ENCODE measurements around the gene ATAD3B.
"Not testable (repeated sequence)": the region's sequence is repeated elsewhere in the genome, so short reads cannot be mapped to it uniquely, and the experiment has no call there.

DNA sequence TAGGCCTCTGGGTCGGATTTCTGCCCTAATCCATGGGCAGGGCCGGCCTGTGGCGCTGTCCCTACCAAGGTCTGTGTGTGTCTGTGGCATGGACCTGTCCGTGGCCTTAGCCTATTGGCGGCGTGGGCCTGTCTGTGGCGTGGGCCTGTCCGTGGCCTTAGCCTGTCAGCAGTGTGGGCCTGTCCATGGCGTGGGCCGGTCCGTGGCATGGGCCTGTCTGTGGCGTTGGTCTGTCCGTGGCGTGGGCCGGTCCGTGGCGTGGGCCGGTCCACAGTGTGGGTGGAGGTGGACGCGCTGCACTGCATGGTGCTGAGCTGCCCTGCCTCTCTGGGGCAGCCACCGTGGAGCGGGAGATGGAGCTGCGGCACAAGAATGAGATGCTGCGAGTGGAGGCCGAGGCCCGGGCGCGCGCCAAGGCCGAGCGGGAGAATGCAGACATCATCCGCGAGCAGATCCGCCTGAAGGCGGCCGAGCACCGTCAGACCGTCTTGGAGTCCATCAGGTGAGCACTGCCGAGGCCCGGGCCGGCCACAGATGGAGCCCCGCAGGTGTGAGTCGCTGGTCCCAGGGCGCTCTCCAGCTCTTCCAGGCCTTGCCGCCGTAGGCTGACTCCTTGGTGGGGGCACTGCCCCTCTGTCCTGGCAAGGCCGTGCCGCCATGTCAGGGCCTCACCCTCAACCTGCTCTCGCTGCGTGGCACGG is 48.4 kb downstream of the ATAD3B start:
- TF ChIP-seq, protein P1, sequence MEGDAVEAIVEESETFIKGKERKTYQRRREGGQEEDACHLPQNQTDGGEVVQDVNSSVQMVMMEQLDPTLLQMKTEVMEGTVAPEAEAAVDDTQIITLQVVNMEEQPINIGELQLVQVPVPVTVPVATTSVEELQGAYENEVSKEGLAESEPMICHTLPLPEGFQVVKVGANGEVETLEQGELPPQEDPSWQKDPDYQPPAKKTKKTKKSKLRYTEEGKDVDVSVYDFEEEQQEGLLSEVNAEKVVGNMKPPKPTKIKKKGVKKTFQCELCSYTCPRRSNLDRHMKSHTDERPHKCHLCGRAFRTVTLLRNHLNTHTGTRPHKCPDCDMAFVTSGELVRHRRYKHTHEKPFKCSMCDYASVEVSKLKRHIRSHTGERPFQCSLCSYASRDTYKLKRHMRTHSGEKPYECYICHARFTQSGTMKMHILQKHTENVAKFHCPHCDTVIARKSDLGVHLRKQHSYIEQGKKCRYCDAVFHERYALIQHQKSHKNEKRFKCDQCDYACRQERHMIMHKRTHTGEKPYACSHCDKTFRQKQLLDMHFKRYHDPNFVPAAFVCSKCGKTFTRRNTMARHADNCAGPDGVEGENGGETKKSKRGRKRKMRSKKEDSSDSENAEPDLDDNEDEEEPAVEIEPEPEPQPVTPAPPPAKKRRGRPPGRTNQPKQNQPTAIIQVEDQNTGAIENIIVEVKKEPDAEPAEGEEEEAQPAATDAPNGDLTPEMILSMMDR (IDR thresholded peaks at IDR 0.05), result not testable (repeated sequence)
- not testable (repeated sequence) for TF ChIP-seq POLR2A (IDR thresholded peaks at IDR 0.05)

Data from esophagus squamous epithelium (tissue), 4 donors.